GM12873 (cell line): Measurements from ENCODE around the gene CHTOP.

Experiments used
- CTCF ChIP-seq: IDR thresholded peaks from 2 replicates; pipeline ENCODE4 v1.5.1; 2012; ENCODE audit warnings: low read depth, mild to moderate bottlenecking, moderate library complexity, low read length, control low read depth; ENCODE audit not compliant: insufficient read depth; ENCODE audit errors: missing control alignments

CHTOP gene

GRCh38 chr1:153614189-153614900 is 19.5 kb upstream of the CHTOP start:
- TF ChIP-seq CTCF = no peak

- no peak for TF ChIP-seq CTCF
Observed at GRCh38 chr1:153614906-153615305, 19.0 kb upstream of the CHTOP start.

GRCh38 chr1:153615406-153615805 is 18.5 kb upstream of the CHTOP start:
- TF ChIP-seq CTCF = no peak

- TF ChIP-seq CTCF = no peak
Observed at GRCh38 chr1:153616144-153616916, 17.5 kb upstream of the CHTOP start, which contains the start of gene S100A14. Gene S100A14 (minus strand): TSS chr1:153616325. CDS start chr1:153615858, 467 bp downstream.

GRCh38 chr1:153616917-153617311 is 17.0 kb upstream of the CHTOP start:
- no peak for TF ChIP-seq CTCF

- peak; percentile 89 for TF ChIP-seq CTCF
Observed at GRCh38 chr1:153617663-153618062, 16.2 kb upstream of the CHTOP start.

- no peak for TF ChIP-seq CTCF
Observed at GRCh38 chr1:153619171-153619570, 14.7 kb upstream of the CHTOP start.
